Endothelial cell of umbilical vein (primary cell): ENCODE data around the gene RTCA. TPM values are rescaled to one million over a fixed set of nuclear protein-coding genes. Genes with fewer than 3 reads are reported as not detected.

Source experiments
- BruUV-seq: library from RNA; stranded (reverse); fragments of 400-500 nt; replicated peaks from 2 replicates; lab custom pipeline; 2021; lab: Mats Ljungman, UMichigan
- CTCF ChIA-PET: fragments of 300-600, 350-600 bp; sonication (Branson Sonifier 250); formaldehyde crosslinking; loops from one replicate; lab custom pipeline; 2021; ENCODE audit warnings: antibody characterized with exemption, inconsistent platforms; lab: Charles Lee
- POLR2A ChIA-PET: fragments of 300-600, 350-600 bp; sonication (Branson Sonifier 250); formaldehyde crosslinking; loops from one replicate; lab custom pipeline; 2021; ENCODE audit warnings: antibody characterized with exemption, inconsistent platforms; lab: Charles Lee
- DNase-seq: peaks from one replicate; pipeline ENCODE4 v3.0.0-alpha.2; 2011; ENCODE audit warnings: low read depth, low spot score
- FAIRE-seq: peaks from 2 replicates; lab custom pipeline; 2011; peaks lifted over from hg19 to GRCh38; lab: Jason Lieb, UNC
- H2AFZ ChIP-seq: 2 replicates; pipeline ENCODE4 v1.6.0; 2012; ENCODE audit warnings: low read depth, low read length, control low read depth, inconsistent platforms
- H3K27ac ChIP-seq: 2 replicates; pipeline ENCODE4 v1.5.1; 2011; ENCODE audit warnings: low read depth, mild to moderate bottlenecking, control low read depth, low read length, moderate library complexity; ENCODE audit not compliant: insufficient read depth
- H3K27me3 ChIP-seq, 2 experiments: 2 replicates each; pipeline versions ENCODE4 v1.6.0 to v1.6.1; 2011; ENCODE audit warnings: low read length in 2 of 2, mixed read lengths in 1 of 2; ENCODE audit not compliant: control insufficient read depth in 2 of 2, insufficient read depth in 2 of 2
- H3K36me3 ChIP-seq, 2 experiments: 2 replicates in 1 of 2; 3 replicates in 1 of 2; pipeline ENCODE4 v1.5.1; 2011; ENCODE audit warnings: low read length in 2 of 2, mild to moderate bottlenecking in 1 of 2, moderate library complexity in 1 of 2; ENCODE audit not compliant: control insufficient read depth in 2 of 2, insufficient read depth in 2 of 2; ENCODE audit errors: extremely low read depth in 1 of 2
- H3K4me1 ChIP-seq: 3 replicates; pipeline ENCODE4 v1.5.1; 2011; ENCODE audit warnings: mild to moderate bottlenecking, low read length; ENCODE audit not compliant: control insufficient read depth, insufficient read depth; ENCODE audit errors: extremely low read depth
- H3K4me2 ChIP-seq: 2 replicates; pipeline ENCODE4 v1.6.1; 2011; ENCODE audit warnings: low read length, control low read depth, mixed read lengths; ENCODE audit not compliant: insufficient read depth
- H3K4me3 ChIP-seq, 3 experiments: fragments of 200-600 bp in 1 of 3; sonication (generic), shearing (Covaris generic) in 1 of 3; replicated peaks in 1 of 3; 2 replicates each; pipeline ENCODE4 v1.5.1; 2011 to 2016; ENCODE audit warnings: control low read depth in 3 of 3, low read length in 3 of 3, mild to moderate bottlenecking in 2 of 3, inconsistent platforms in 1 of 3, low read depth in 1 of 3, moderate library complexity in 1 of 3; ENCODE audit not compliant: insufficient read depth in 1 of 3
- H3K79me2 ChIP-seq: 2 replicates; pipeline ENCODE4 v1.6.0; 2012; ENCODE audit warnings: low read length, inconsistent platforms; ENCODE audit not compliant: control insufficient read depth, insufficient read depth
- H3K9ac ChIP-seq: replicated peaks from 2 replicates; pipeline ENCODE3; 2011; ENCODE audit warnings: low read length, control low read depth; ENCODE audit not compliant: insufficient read depth; ENCODE audit errors: extremely low read depth
- H3K9me1 ChIP-seq: replicated peaks from 3 replicates; pipeline ENCODE4 v1.6.0; 2011; ENCODE audit warnings: mild to moderate bottlenecking, low read length; ENCODE audit not compliant: control insufficient read depth, insufficient read depth; ENCODE audit errors: extremely low read depth
- H3K9me3 ChIP-seq: replicated peaks from 2 replicates; pipeline ENCODE4 v1.5.1; 2012; ENCODE audit warnings: low read length, inconsistent platforms; ENCODE audit not compliant: control insufficient read depth, insufficient read depth
- H4K20me1 ChIP-seq: replicated peaks from 2 replicates; pipeline ENCODE3; 2011; ENCODE audit warnings: mild to moderate bottlenecking, low read length; ENCODE audit not compliant: control insufficient read depth, insufficient read depth; ENCODE audit errors: extremely low read depth
- CTCF ChIP-seq, 2 donors: IDR thresholded peaks; 1 replicate in 1 of 2; 2 replicates in 1 of 2; pipeline ENCODE4 v1.5.1; 2011; ENCODE audit warnings: low read length in 2 of 2, mild to moderate bottlenecking in 2 of 2, moderate library complexity in 2 of 2, control low read depth in 1 of 2, inconsistent platforms in 1 of 2, low read depth in 1 of 2; ENCODE audit not compliant: insufficient read depth in 1 of 2; ENCODE audit errors: extremely low read depth in 1 of 2
- GATA2 ChIP-seq: IDR thresholded peaks from 2 replicates; pipeline ENCODE4 v1.7.0; 2011; ENCODE audit warnings: low read depth, mild to moderate bottlenecking, moderate library complexity, mixed read lengths, low read length; ENCODE audit not compliant: insufficient read length, insufficient read depth
- POLR2A ChIP-seq: IDR thresholded peaks from 2 replicates; pipeline ENCODE4 v1.6.1; 2012; ENCODE audit warnings: low read depth, mild to moderate bottlenecking, control low read depth, low read length
- dilution Hi-C: fragments of 300-500 bp; cut with MboI; formaldehyde crosslinking; loops from one replicate; pipeline ENCODE4 v1.15.0; 2019; ENCODE audit warnings: low sequenced_read_pairs; ENCODE audit not compliant: extremely low pct_ligation_motif_present
- intact Hi-C: fragments of 100-400 bp; cut with micrococcal nuclease; formaldehyde crosslinking; loops from one replicate; pipeline ENCODE4 v1.10.0; 2022
- polyA plus RNA-seq, 4 experiments: library from polyadenylated mRNA; depleted of rRNA in 3 of 4; stranded (reverse) in 3 of 4; unstranded in 1 of 4; fragments of >200 nt; gene quantifications; 2 replicates each; pipeline versions ENCODE4 v1.2.1 to v1.2.3, GENCODE V29; 2011 to 2012; ENCODE audit warnings: missing spikeins in 1 of 4
- total RNA-seq: library from RNA; stranded (reverse); gene quantifications from 2 replicates; pipeline ENCODE4 v1.2.3, GENCODE V29; 2021

Gene RTCA
- total and polyA plus RNA-seq, 2 donors (not counting 3 experiments of a cell fraction or from before 2014, with no cell fraction given): 20.3 to 46.6 TPM

- intact Hi-C loops: no loop called here
Measured at GRCh38 chr1:100322436-100323211, 56.6 kb downstream of the RTCA start.

More at GRCh38 chr1:100322436-100323211, 56.6 kb downstream of the RTCA start:
- FAIRE-seq: no peak
- no peaks in the 10 kb centered on the region for H3K27me3 ChIP-seq
- H3K36me3 ChIP-seq: no peaks in the 10 kb centered on the region
- ChIA-PET CTCF (interaction anchor here (0.5 to 1.2 kb wide), 3 partner anchors 11 to 211 kb away, joined by 3 to 4 read pairs (median 4); no protein-coding TSS in a partner anchor), POLR2A (no interaction called here)
- H3K79me2 ChIP-seq: no peaks in the 10 kb centered on the region
- no peaks in the 10 kb centered on the region for H4K20me1 ChIP-seq
- no peak for DNase-seq
- BruUV-seq: no TSS peak
- dilution Hi-C loops: no loop called here
- TF ChIP-seq GATA2: no peak
- no peak for TF ChIP-seq POLR2A
- TF ChIP-seq CTCF (IDR thresholded peaks at IDR 0.05; ENCODE audit: extremely low read depth in 1 of 2, insufficient read depth in 1 of 2, low read depth in 1 of 2, low read length in 2 of 2): no peak
- H3K27ac ChIP-seq: no peak overlapping the region
- H2AFZ ChIP-seq: no peak overlapping the region
- no peak overlapping the region for H3K9ac ChIP-seq
- H3K9me3 ChIP-seq: no peaks in the 10 kb centered on the region
- H3K4me2 ChIP-seq: no peak overlapping the region
- H3K4me3 ChIP-seq: no peak overlapping the region
- H3K9me1 ChIP-seq: no peaks in the 10 kb centered on the region
- no peaks in the 10 kb centered on the region for H3K4me1 ChIP-seq
